Astrocyte of the spinal cord (primary cell): ENCODE measurements around the gene TBC1D22A.

Experiments used
- DNase-seq: peaks from one replicate; pipeline ENCODE4 v3.0.0; 2011; ENCODE audit warnings: low read depth, low spot score
- H3K4me3 ChIP-seq: 2 replicates; pipeline ENCODE4 v1.5.1; 2011; ENCODE audit warnings: low read depth, mild to moderate bottlenecking, low read length, moderate library complexity
- in situ Hi-C: cut with HindIII; loops from 2 replicates; pipeline ENCODE4 v1.10.0; 2017; ENCODE audit warnings: low sequenced_read_pairs
- TF ChIP-seq, protein P1 (sequence below): IDR thresholded peaks from 2 replicates; pipeline ENCODE4 v1.5.1; 2012; ENCODE audit warnings: low read depth, mild to moderate bottlenecking, low read length, inconsistent platforms

TBC1D22A gene

DNA sequence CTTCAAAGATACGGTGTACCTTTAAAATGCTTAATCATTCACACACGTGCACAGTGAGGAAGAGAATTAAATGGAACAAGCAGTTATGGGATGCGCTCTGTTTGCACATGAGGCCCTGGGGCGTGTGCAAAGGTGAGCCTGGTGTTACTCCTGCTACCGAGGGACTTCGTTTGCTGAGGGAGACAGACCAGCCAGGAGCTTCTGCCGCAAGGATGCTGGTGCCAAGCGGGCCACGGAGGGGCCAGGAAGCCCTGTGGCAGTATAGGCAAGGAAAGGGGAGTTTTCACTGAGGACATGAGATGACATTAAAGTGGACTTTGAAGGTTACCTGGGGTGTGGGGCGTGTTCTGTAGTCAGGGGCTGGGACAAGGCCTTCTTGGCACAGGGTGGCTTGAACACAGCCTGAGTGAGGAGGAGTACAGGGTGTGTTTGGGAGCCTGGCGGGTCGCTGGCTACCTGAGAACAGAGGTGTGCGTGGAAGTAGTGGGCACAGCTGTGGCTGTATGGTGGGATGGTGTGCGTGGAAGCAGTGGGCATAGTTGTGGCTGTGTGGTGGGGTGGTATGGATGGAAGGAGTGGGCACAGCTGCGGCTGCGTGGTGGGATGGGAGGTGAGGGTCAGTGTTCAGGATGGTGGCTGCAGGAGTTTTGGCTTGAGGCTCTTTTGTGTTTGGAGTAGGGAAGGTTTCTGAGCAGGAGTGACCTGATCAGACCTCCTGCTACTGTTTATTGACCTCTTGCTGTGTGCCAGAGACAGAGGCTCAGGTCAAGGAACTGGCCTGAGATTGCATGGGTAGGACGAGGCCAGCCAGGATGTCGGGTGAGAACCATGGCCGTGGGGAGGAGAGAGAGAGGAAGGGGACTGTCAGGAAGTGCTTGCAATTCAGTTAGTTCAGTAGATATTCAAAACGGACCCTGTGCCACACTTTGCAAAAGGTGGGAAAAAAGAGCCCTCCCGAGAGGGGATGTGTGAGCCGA, 13.7 kb downstream of the TBC1D22A start:
- in situ Hi-C loops: no loop called here
- H3K4me3 ChIP-seq: no peak overlapping the region
- TF ChIP-seq, protein P1, sequence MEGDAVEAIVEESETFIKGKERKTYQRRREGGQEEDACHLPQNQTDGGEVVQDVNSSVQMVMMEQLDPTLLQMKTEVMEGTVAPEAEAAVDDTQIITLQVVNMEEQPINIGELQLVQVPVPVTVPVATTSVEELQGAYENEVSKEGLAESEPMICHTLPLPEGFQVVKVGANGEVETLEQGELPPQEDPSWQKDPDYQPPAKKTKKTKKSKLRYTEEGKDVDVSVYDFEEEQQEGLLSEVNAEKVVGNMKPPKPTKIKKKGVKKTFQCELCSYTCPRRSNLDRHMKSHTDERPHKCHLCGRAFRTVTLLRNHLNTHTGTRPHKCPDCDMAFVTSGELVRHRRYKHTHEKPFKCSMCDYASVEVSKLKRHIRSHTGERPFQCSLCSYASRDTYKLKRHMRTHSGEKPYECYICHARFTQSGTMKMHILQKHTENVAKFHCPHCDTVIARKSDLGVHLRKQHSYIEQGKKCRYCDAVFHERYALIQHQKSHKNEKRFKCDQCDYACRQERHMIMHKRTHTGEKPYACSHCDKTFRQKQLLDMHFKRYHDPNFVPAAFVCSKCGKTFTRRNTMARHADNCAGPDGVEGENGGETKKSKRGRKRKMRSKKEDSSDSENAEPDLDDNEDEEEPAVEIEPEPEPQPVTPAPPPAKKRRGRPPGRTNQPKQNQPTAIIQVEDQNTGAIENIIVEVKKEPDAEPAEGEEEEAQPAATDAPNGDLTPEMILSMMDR: no peak
- DNase-seq: no peak

DNA sequence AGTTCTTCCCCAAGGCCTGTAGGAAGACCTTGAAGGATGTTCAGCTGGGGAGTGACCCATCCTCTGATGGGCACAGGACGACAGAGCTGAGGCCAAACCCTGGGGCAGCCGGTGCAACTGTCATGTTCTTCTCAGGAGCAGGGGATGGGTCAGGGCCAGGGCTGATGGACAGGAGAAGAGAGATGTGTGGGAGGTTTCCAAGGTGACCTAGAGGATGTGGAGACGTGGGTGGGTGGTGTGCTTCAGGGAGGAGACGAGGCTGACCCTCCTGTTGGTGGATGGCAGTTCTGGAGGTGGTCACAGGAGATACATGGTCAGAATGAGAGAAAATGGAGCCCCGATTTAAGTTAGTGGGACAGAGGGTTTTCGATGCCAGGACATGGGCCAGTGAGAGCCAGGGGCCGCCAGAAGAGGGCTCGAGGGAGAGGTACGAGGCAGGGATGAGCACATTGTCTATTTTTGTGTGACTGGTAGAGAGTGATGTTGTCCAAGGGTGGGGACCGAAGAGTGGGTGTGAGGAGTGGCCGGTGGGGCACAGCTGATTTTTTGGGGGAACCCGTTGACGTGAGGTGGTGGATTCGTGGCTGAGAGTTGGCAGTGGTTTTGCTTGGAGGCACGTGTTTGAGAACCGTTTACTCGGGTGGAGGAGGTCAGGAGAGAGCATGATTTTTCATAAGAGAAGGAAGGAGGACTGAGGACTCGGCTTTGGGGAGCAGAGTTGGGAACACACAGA, 14.6 kb downstream of the TBC1D22A start:
- in situ Hi-C loops: no loop called here
- TF ChIP-seq, protein P1: no peak
- no peak overlapping the region for H3K4me3 ChIP-seq
- no peak for DNase-seq

DNA sequence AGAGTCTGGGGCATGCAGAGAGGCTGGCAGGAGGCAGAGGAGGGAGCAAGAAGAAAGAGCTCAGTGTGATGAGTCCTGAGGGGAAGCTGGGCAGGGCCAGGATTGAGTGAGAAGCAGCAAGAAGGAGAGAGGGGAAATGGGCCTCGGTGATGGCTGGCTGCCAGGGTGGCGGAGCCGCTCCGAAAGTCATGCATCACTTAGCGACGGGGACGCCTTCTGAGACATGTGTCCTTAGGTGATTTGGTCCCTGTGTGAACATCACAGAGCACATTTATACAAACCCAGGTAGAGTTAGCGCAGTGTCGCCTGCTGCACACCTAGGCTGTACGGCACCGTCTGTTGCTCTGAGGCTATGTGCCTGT, 15.1 kb downstream of the TBC1D22A start:
- no peak overlapping the region for H3K4me3 ChIP-seq
- TF ChIP-seq, protein P1: no peak
- in situ Hi-C loops: no loop called here
- DNase-seq: no peak

DNA sequence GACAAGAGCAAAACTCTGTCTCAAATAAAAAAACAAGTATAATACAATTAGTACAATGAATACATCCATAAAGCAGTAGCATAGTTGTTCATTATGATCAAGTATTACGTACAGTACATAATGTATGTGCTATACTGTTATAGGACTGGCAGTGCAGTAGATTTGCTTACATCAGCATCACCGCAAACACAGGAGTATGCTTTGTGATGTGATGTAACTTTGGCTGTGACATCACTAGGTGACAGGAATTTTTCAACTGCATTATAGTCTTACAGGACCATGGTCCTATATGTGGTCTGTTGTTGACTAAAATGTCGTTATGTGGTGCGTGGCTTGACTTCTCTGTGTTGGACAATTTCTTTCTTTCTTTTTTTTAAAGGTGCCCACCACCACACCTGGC, 16.6 kb downstream of the TBC1D22A start:
- no peak for DNase-seq
- in situ Hi-C loops: no loop called here
- TF ChIP-seq, protein P1: no peak
- H3K4me3 ChIP-seq: no peak overlapping the region

DNA sequence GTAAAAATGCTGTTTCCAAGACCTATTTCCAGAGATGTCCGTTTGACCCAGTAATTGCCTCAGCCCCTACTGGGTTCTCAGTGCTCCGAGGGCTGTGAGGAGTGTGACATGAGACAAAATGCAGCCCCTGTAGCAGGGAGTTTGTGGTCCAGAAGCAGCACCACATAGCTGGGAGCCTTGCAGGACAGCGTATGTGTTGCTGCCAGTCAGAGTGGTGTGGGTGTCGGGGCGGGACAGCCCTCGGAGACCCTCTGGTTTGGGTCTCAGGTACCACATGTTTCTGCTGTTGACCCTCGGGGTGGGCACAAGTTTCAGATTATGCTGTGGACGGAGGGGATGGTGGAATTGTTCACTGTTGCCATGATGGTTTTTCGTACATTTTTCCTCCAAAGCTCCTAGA, 17.2 kb downstream of the TBC1D22A start:
- no peak for DNase-seq
- no peak overlapping the region for H3K4me3 ChIP-seq
- TF ChIP-seq, protein P1: no peak
- in situ Hi-C loops: no loop called here

DNA sequence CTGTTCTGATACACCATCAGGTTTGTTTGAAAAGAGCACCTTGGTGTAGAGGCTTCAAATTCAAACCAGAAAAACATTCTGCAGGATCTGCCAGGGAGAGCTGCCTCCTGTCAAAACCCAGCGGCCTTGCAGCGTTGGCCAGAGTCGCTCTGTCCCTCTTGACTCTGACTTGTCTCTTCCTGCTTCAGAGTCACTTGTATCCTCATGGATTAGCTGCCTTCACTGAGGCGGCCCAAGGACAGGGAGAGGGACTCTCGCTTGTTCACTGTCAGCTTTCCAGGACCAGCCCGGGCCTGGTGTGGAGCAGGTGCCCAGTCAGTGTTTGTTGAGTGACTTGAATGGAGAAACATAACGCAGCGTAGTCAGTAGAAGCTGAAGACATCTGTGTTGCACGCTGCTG, 18.0 kb downstream of the TBC1D22A start:
- no peak overlapping the region for H3K4me3 ChIP-seq
- TF ChIP-seq, protein P1: no peak
- no peak for DNase-seq
- in situ Hi-C loops: no loop called here
